Measurements from ENCODE around the gene SGTB. TPM values are rescaled to one million over a fixed set of nuclear protein-coding genes. Genes with fewer than 3 reads are reported as not detected.

SGTB gene, protein sequence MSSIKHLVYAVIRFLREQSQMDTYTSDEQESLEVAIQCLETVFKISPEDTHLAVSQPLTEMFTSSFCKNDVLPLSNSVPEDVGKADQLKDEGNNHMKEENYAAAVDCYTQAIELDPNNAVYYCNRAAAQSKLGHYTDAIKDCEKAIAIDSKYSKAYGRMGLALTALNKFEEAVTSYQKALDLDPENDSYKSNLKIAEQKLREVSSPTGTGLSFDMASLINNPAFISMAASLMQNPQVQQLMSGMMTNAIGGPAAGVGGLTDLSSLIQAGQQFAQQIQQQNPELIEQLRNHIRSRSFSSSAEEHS
- total RNA-seq = 4.6 TPM
- long read RNA-seq, full-length matches to known transcripts = 5 of 5 reads
- long read RNA-seq, partial matches to known transcripts = 0 of 5 reads
- long read RNA-seq, other reads (novel, unspliced or antisense) = 0 of 5 reads

GRCh38 chr5:65721720-65722574 lies at the start of gene SGTB, which contains the start of gene NLN:
TSS of gene SGTB (minus strand) at chr5:65722109. CDS start at chr5:65720807, 1,302 bp downstream.
TSS of gene NLN (plus strand) at chr5:65722205. CDS start at chr5:65722374, 169 bp downstream.
- peak; percentile 94 for DNase-seq
- peak; percentile 98 for ATAC-seq
- intact Hi-C loops (cut with micrococcal nuclease) = no loop called here

GRCh38 chr5:65771266-65771665 lies 49.4 kb upstream of the SGTB start:
- intact Hi-C loops (cut with micrococcal nuclease) = no loop called here
- ATAC-seq = no peak
- no peak for DNase-seq

DNA sequence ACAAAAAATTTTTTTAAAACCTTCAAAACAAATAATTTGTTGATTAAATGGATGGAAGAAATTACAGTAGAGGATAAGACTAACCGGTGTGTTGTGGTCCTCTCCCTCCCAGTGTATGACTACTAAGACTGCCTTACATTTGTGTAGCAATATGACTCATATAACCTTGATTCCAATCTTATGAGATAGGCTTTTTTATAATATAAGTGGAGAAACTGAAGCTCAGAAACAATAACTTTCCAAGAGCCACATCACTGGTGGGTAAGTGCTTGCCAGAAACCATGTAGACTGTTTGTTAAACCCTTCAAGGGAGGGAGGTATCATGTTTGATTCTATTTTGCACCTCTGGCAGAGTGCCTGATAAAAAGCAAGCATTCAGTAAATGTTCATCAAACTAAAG lies 47.6 kb upstream of the SGTB start:
- ATAC-seq = no peak
- intact Hi-C loops (cut with micrococcal nuclease) = no loop called here
- DNase-seq = no peak

DNA sequence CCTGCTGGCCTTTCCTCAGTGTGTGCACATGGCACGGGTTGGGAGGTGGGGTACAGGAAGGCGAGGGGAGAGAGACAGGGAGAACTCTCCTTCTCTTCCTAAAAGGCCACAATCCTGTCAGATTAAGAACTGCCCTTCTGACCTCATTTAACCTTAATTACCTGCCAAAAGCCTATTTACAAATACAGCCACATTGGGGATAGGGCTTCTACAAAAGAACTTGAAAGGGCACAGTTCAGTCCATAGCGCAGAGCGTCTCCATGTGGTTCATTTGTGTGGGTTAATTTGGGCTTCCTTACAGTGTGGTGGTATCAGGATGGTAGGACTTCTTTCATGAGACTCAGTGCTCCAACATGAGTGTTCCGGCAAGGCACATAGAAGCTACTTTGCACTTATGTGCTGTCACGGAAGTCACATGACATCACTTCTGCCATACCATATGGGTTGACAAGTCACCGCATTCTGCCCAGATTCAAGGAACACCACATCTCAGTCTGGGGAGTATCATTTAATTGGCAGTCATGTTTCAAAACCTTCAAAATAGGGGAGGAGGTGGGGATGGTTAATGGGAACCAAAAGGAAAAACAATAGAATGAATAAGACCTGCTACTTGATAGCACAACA lies 46.9 kb upstream of the SGTB start:
- DNase-seq (no peak), ATAC-seq (no peak)
- intact Hi-C loops (cut with micrococcal nuclease) = no loop called here

GRCh38 chr5:65767565-65767964 lies 45.7 kb upstream of the SGTB start:
- intact Hi-C loops (cut with micrococcal nuclease) = no loop called here
- ATAC-seq = no peak
- no peak for DNase-seq

GRCh38 chr5:65766781-65767180 lies 44.9 kb upstream of the SGTB start:
- no peak for ATAC-seq
- intact Hi-C loops (cut with micrococcal nuclease) = no loop called here
- no peak for DNase-seq

DNA sequence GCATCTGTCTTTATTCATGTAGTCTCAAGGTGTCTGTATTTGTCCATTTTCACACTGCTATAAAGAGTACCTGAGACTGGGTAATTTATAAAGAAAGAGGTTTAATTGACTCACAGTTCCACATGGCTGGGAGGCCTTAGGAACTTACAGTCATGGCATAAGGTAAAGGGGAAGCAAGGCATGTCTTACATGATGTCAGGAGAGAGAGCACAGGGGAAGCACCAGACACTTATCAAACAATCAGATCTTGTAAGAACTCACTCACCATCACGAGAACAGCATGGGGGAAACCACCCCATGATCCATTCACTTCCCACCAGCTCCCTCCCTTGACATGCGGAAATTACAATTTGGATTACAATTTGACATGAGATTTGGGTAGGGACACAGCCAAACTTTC lies 44.3 kb upstream of the SGTB start:
- intact Hi-C loops (cut with micrococcal nuclease) = no loop called here
- ATAC-seq (no peak), DNase-seq (no peak)

DNA sequence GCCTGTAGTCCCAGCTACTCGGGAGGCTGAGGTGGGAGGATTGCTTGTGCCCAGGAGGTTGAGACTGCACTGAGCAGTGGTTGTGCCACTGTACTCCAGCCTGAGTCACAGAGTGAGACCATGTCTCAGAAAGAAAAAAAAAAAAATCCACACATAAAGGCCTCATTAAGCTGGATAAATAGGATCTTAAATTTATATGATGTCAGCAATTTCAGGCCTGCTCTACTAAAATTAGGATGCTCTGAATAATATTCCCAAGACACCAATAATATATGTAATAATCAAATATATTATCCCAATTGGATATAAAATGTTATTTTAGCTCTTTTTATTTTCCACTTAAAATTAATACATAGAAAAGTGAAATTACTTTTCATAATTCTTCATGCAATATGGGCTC lies 43.7 kb upstream of the SGTB start:
- ATAC-seq (no peak), DNase-seq (no peak)
- intact Hi-C loops (cut with micrococcal nuclease) = no loop called here

GRCh38 chr5:65762234-65762633 lies 40.3 kb upstream of the SGTB start:
- DNase-seq (no peak), ATAC-seq (no peak)
- intact Hi-C loops (cut with micrococcal nuclease) = no loop called here

DNA sequence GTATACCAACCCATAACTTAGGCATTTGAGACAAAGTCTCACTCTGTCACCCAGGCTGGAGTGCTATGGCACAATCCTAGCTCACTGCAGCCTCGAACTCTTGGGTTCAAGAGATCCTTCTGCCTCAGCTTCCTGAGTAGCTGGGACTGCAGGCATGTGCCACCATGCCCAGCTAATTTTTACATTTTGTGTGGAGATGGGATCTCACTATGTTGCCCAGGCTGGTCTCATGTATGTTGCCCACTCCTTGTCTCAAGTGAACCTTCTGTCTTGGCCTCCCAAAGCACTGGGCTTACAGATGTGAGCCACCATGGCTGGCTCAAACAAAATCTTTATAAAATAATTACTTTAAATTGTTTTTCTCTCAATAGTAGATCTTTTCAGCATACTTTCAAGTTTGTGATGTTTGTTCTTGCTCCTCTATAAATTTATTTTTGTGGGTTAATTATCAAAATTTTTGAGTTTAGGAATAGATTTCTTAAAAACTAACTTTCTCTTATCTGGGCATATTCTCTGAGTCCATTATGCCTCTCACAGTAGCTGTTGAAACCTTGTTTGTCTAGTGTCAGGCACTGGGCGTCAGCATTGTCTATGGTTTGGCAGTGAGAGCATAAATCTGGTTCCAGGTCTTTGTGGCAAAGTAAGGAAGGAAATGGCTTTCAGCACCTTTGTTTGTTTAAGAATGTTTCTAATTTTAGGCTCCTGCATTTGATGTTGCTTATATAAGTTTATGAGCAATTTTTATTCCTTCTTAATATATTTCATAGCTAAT lies 38.8 kb upstream of the SGTB start:
- DNase-seq (no peak), ATAC-seq (peak; percentile 85)
- intact Hi-C loops (cut with micrococcal nuclease) = no loop called here

DNA sequence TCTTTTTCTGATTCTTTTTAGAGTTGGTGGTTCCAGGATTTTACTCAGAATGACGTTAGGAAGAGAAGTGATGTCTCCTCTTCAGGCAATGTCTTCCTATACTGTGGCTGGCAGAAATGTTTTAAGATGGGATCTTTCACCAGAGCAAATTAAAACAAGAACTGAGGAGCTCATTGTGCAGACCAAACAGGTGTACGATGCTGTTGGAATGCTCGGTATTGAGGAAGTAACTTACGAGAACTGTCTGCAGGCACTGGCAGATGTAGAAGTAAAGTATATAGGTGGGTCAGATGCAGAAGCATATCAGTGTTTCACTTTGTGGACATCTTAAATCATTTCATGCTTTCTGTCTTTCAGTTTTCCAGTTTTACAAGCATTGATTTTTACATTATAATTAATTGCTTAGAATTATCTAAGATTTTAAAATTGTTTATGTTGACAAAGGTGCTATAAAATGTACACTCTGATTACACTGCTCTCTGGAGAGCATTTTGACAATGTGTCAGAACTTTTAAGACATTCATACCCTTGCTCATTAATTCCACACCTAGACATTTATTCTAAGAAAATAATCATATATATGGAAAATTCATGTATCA lies 36.7 kb upstream of the SGTB start:
- ATAC-seq (no peak), DNase-seq (no peak)
- intact Hi-C loops (cut with micrococcal nuclease) = no loop called here

GRCh38 chr5:65753189-65753588 lies 31.3 kb upstream of the SGTB start:
- ATAC-seq (no peak), DNase-seq (no peak)
- intact Hi-C loops (cut with micrococcal nuclease) = no loop called here

- no peak for ATAC-seq
- intact Hi-C loops (cut with micrococcal nuclease) = no loop called here
- no peak for DNase-seq
Measured at GRCh38 chr5:65750938-65751337, 29.0 kb upstream of the SGTB start.

GRCh38 chr5:65749956-65750355 lies 28.0 kb upstream of the SGTB start:
- DNase-seq (no peak), ATAC-seq (peak; percentile 31)
- intact Hi-C loops (cut with micrococcal nuclease) = no loop called here

GRCh38 chr5:65749221-65749844 lies 27.4 kb upstream of the SGTB start:
- DNase-seq (no peak), ATAC-seq (no peak)
- intact Hi-C loops (cut with micrococcal nuclease) = no loop called here

DNA sequence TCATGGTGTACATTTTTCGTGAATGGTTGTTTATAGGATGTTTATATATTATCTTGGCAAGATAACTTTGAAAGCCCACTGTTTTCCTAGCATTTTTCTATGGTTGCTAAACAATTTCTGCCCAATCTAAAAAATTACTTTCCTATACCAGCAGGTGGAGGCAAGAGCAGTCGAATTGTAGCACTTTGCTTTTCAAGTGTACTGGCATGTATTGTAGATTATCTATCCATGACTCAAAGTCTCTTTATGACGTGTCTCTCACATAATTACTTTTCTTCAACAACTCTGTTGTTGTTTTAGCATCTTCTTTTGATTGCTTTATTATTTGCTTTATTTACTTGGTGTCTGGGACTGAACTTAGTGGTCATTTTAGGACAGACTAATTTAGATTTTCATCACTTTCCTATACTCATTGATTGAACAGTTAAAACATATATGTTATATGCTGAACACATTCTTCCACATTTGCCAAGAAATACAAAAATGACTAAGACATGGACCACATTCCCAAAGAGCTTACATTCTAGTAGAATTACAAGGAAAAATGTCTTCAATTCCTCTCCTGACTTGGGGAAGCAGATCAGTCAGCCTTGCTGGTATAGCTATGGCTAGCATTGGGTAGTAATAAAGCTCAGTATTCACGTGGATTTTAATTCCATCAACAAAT lies 20.8 kb upstream of the SGTB start:
- intact Hi-C loops (cut with micrococcal nuclease) = no loop called here
- DNase-seq (no peak), ATAC-seq (no peak)

- intact Hi-C loops (cut with micrococcal nuclease) = no loop called here
- ATAC-seq (no peak), DNase-seq (no peak)
Measured at GRCh38 chr5:65739162-65739561, 17.3 kb upstream of the SGTB start.

GRCh38 chr5:65738305-65738704 lies 16.4 kb upstream of the SGTB start:
- no peak for ATAC-seq
- intact Hi-C loops (cut with micrococcal nuclease) = no loop called here
- no peak for DNase-seq
